Inferior parietal cortex (tissue), 1 donor: ENCODE results near the gene NPIPA5.
"Not testable (repeated sequence)": the region's sequence is repeated elsewhere in the genome, so short reads cannot be mapped to it uniquely, and the experiment has no call there.

Experiments
- DNase-seq: peaks from one replicate; pipeline ENCODE4 v3.0.0-alpha.2; 2016; ENCODE audit errors: extremely low spot score

The NPIPA5 gene

DNA sequence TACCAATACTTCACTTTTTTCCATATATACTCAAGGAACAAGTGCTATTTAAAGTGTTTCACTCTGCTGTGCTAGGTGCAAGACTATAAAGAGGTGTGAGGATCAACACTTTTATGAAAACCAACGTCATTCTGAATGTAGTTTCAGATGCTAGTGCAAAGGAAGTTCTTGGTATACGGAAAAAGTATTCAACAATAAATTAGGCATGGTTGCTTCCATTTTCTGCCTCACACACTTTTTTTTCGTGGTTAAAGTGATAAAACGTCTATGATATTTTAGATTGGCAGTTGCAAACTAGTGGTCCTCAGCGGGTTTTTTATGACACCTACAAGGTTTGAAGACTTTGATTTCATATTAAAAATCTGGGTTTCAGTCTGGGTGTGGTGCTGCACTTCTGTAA is 11.8 kb upstream of the NPIPA5 start:
- not testable (repeated sequence) for DNase-seq

DNA sequence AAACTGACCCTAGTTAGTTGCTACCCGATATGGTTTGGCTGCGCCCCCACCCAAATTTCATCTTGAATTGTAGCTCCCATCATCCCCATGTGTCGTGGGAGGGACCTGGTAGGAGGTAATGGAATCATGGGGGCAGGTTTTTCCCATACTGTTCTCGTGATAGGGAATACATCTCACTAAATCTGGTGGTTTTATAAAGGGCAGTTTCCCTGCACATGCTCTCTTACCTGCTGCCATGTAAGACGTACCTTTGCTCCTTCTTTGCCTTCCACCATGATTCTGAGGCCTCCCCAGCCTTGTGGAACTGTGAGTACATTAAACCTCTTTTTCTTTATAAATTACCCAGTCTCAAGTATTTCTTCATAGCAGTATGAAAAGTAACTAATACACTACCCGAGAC is 10.0 kb upstream of the NPIPA5 start:
- not testable (repeated sequence) for DNase-seq

DNA sequence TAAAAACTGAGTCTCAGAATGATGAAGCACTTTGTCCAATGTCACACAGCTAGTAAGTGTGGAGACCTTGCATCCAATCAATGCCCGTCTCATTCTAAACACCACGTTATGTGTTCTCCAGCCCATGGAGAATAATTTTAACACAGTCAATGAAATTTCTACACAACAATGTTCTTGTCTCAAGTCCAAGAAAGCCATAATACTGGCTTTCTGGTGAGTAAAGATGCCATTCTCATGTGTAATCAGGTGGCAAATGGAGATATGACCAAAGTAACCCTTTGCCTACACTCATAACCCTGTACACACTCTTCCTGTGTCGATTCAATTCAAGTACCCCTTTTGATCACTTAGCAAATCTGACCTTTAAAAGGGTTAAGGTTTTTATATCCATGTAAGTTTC is 4.7 kb upstream of the NPIPA5 start:
- not testable (repeated sequence) for DNase-seq

DNA sequence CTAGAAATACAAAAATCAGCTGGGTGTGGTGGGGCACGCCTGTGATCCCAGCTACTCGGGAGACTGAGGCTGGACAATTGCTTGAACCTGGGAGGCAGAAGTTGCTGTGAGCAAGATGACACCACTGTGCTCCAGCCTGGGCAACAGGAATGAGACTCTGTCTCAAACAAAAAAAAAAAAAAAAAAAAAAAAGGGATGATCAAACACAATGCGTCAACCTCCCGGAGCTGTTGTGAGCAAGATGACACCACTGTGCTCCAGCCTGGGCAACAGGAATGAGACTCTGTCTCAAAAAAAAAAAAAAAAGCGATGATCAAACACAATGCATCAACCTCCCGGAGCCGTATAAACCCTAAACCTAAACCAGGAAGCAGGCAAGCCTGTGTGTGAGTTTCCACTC is 20.6 kb downstream of the NPIPA5 start:
- not testable (repeated sequence) for DNase-seq

DNA sequence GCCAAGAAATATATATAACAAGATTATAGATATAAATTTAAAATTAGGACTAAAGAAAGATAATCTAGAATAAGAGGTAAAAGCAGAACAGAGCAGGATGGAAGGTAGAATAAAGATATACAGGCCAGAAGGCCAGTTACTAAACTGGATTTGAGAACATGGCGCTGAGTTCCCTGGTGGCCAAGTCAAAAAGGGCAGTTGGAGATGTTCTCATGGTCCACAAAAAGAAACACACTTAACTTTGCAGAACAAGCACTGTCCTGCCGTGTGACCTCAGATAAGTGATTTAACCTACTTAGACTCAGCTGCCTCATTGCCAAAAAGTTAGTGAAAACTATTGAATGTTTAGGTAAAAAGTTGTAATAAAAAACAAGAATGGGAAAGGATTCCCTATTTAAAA is 23.2 kb downstream of the NPIPA5 start:
- DNase-seq, result not testable (repeated sequence)

DNA sequence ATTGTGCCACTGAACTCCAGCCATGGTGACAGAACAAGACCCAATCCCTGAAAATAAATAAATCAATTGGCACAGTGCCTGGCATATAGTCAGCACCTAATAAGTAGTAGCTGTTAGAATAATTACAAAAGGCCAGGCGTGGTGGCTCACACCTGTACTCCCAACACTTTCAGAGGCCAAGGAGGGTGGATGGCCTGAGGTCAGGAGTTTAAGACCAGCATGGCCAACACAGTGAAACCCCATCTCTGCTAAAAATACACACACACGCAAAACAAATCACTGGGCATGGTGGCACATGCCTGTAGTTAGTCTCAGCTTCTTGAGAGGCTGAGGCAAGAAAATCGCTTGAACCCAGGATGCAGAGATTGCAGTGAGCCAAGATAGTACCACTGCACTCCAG is 25.2 kb downstream of the NPIPA5 start:
- DNase-seq, result not testable (repeated sequence)

DNA sequence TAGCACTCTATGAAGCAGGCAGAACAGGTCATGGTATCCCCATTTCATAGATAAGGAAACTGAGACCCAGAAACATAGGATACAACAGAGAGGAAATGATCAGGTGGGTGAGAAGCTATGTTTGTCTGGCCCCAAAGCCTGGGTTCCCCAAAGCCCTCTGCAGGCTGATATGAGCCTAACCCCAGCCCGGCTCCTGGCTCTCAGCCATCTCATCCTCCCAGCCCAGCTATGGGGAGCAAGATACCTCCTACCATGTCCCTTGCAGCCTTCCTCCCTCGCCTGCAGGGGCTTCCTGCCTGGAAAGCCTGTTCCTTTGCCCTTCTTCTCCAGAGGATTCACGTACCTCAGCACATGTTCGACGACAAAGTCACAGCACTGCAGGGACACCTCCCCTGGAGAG is 26.3 kb downstream of the NPIPA5 start:
- DNase-seq, result not testable (repeated sequence)

DNA sequence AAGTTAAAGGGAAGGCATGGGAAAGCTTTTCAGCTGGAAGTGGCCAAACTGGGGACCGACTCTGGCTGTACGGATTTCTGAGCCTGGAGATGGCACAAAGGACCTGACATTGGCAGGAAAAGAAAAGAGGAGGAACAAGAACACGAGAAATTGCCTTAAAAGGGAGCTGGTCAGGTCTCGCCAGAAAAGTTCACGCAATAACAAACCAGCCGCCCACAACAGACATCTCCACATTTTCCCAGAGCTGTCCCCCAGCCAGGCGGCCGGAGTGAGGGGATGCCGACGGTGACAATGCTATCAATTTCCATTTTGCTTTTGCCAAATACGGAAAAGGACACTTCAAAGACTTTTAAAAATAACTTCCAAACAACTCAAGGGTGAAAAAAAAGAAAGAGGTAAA is 26.8 kb downstream of the NPIPA5 start:
- not testable (repeated sequence) for DNase-seq

DNA sequence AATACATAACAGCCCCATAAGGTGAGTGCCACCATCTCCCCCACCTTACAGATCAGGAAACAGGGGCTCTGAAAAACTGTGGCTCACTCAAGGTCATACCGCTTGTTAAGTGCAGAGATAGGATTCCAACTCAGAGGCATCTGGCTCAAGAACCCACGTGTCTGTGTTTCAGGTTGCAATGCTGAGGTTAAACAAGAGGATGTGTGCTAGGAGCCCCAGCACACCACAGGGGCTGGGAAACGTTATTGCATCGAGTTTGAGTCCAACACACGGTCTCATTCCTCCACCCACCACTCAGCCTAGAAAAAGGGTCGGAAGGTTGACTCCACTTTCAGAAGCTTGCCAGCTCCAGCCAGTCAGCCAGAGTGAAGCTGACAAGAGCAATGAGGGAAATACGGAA is 29.4 kb downstream of the NPIPA5 start:
- DNase-seq, result not testable (repeated sequence)

DNA sequence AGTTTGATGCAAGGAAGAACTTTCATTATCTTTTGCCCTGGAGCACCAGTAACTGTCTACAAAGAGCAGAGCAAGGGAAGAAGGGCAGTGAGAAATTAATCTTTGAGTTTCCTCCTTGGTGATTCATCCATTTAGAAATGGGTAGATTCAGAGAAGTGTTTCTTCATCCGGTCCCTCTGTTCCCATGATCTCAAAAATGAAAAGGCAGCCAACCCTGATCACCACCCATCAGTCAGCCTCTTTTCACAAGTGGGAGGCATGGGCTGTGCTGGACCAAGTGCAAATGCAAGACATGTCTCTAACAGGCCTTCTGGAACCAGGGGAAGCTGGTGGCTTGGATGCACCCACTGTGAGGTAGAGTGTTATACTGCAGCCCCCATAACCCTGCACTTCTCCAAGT is 35.8 kb downstream of the NPIPA5 start:
- DNase-seq, result not testable (repeated sequence)

DNA sequence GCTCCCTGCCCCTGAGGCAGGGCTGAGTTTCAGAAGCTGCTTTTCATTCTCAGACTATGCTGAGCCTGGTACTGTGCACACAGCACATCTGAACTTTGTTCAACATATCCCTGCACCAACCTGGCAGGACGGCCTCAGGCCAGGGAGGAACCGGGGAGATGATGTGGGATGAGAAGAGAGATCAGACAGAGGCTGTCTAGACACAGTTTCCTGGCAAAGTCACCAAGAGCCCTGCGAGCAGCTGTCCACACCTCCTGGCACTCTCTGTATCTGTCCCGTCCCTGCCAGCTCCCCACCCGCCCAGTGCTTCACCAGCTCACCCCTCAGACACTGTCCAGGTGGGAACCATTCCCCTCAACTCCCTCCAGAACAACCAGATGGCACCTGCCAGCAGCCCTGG is 39.1 kb downstream of the NPIPA5 start:
- not testable (repeated sequence) for DNase-seq

DNA sequence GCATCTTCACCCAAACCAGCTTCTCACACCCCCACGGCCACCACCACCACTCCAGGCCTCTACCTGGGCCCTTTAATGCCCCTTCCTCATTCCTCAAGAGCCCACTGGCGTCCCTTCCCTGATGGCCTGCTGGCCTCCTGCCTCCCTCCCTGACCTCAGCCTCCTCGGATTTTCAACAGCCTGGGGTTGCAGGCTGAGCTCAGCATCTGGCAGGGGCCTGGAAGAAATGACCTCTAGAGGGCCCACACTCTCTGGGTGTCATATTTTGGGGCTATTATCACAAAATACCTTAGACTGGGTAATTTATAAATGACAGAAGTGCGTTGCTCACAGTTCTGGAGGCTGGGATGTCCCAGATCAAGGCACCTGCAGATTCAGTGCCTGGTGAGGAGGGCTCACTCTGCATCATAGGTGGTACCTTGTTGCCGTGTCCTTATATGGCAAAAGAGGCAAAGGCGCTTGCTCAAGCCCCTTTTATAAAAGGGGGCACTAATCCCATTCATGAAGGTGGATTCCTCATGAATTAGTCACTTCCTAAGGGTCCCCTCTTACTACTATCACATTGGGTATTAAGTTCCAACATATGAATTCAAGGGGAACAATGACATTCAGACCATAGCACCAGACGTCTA is 40.0 kb downstream of the NPIPA5 start:
- not testable (repeated sequence) for DNase-seq

DNA sequence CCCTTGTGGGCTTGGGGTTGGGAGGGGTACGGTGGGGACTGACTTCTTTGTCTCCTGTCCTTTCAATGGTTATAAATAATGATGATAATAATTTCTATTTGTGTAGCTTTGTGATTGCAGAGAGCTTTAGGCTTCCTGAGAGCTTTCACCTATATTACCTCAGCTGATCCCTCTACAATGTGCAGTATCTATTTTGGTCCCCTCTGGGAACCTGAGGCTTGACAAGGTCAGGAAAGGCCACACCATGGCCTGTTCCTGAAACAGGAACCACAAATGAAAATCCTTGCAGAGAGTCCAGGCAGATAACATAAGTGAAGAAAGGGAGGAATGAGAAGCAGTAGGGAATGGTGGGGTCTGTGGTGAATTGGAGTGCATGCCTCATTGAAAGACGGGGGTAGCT is 42.5 kb downstream of the NPIPA5 start:
- not testable (repeated sequence) for DNase-seq

DNA sequence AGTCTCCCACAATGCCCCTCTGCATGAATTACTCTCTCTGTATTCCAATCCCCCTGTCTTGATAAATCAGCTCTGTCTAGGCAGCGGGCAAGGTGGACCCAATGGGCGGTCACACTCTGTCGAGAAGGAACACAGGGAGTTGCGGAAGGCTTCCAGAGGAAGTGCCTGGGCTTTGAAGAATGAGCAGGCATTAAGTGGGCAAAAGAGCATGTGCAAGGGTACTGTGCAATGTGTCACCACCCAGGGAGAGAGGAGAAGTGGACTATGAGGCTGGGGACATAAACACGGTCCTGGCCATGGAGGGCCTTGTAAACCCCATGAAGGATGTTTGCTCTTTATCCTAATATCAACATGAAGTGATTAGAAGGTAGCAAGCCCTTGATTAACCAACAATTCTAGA is 44.1 kb downstream of the NPIPA5 start:
- not testable (repeated sequence) for DNase-seq

DNA sequence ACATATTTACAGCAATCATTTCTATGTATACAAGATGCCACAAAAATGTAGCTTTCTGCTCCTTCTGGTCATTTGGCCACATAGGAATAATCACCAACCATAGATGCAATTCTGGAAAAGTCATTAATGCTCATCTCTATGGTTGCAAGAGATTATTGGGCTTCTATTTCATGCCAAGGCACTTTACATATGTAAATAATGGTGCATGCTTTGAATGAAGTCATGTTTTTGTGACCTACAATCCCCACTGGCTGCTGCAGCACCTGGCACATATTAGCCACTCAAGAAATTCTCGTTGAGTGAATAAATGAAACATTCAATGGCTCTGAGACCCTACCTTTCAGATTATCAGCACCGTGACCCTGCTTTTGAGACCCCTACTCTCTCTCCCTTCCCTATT is 47.1 kb downstream of the NPIPA5 start:
- DNase-seq, result not testable (repeated sequence)

DNA sequence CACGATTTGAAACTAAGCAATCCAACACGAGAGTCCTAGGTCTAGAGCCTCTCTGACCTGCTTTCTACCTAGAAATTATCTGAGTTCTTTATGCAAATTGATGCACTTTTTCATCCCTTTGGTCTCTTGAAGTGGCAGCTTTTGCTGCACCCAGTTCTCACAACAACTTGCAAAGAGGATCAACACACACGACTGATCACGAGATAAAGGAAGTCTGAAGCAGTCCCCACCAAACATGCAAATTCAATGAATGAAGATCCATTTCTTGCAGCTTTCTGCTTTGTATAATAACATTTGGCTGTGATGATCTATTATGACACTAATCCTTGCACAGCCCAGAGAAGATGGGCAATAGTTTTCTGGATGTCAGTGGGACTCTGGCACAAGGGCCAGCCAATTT is 53.1 kb downstream of the NPIPA5 start:
- not testable (repeated sequence) for DNase-seq

DNA sequence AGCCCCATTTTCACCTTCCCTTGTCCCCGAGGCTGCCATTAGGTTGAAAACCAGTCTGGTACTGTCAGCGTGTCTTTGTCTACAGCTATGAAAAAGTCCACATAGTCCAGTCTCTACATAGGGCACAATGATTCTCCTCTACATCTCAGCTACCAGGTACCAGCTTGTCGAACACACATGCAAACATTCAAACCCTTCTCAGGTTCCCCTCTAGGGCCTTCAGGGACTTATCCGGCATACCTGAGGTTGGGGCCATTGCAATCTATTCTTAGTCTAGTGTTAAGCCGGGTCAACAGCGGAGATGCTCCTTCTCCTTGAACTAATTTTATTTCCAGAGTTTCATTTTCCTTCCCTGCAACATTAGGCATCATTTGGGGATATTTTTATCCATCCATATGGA is 54.7 kb downstream of the NPIPA5 start:
- DNase-seq, result not testable (repeated sequence)

DNA sequence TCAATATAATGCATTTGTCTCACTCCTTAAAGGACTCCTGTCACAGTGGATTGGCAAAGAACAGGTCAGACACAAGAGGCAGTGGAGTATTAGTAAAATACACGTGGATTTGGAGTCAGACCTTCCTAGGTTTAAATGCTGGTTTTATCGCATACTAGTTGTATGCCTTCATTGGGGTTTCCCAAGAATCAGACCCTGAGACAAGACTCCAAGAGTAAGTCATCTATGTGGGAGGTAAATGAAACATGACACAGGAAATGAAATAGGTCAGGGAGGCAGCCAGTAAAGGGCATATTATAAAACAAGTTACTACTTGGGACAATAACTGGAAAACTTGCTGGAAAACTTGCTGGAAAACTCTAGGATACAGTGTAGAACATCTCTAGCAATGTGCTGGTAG is 56.9 kb downstream of the NPIPA5 start:
- not testable (repeated sequence) for DNase-seq

DNA sequence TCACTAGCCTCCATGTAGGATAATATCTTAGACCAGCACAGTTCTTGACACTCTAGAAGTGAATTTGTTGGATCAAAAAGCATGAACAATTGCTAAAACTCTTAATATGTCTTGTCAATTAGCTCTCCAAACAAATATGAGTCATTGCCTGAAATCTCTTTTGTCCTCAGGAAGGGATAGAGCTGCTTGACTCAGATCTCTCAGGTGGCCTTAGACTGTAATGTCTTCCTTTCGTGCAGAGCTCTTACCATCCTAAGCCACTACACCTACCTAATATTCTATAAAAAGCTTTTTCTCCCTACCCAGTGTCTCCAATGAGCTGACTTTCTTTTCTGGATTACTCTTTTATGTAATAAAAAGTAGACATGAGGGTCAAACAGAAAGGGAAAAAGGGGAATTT is 63.5 kb downstream of the NPIPA5 start:
- DNase-seq, result not testable (repeated sequence)
